Nephron (organoid): ENCODE results near the gene SH3YL1.
A peak's percentile ranks its signal among the peaks of the same experiment; 100 is the strongest.

Experiments used
- H3K27ac Mint-ChIP-seq, 3 experiments: 2 replicates each; pipeline ENCODE4 v1.8.0; 2020; ENCODE audit warnings: mixed read lengths in 3 of 3, mild to moderate bottlenecking in 2 of 3, moderate library complexity in 1 of 3
- H3K27me3 Mint-ChIP-seq: 2 replicates; pipeline ENCODE4 v1.8.0; 2021; ENCODE audit warnings: low read depth, mild to moderate bottlenecking, moderate library complexity, mixed read lengths
- H3K36me3 Mint-ChIP-seq: 2 replicates; pipeline ENCODE4 v1.8.0; 2020; ENCODE audit warnings: low read depth, mixed read lengths
- H3K4me1 Mint-ChIP-seq: 2 replicates; pipeline ENCODE4 v1.8.0; 2020; ENCODE audit warnings: mixed read lengths
- H3K4me3 Mint-ChIP-seq, 3 experiments: 2 replicates each; pipeline ENCODE4 v1.8.0; 2020; ENCODE audit warnings: mild to moderate bottlenecking in 3 of 3, mixed read lengths in 3 of 3, moderate library complexity in 2 of 3
- H3K9me3 Mint-ChIP-seq: 2 replicates; pipeline ENCODE4 v1.8.0; 2020; ENCODE audit warnings: mixed read lengths
- TF ChIP-seq, protein P1 (sequence below), 3 experiments: fragments of 200-600 bp; sonication (generic); IDR thresholded peaks; one replicate each; pipeline ENCODE4 v1.5.0; 2021; ENCODE audit warnings: antibody characterized with exemption in 3 of 3; ENCODE audit not compliant: unreplicated experiment in 3 of 3

SH3YL1 gene

DNA sequence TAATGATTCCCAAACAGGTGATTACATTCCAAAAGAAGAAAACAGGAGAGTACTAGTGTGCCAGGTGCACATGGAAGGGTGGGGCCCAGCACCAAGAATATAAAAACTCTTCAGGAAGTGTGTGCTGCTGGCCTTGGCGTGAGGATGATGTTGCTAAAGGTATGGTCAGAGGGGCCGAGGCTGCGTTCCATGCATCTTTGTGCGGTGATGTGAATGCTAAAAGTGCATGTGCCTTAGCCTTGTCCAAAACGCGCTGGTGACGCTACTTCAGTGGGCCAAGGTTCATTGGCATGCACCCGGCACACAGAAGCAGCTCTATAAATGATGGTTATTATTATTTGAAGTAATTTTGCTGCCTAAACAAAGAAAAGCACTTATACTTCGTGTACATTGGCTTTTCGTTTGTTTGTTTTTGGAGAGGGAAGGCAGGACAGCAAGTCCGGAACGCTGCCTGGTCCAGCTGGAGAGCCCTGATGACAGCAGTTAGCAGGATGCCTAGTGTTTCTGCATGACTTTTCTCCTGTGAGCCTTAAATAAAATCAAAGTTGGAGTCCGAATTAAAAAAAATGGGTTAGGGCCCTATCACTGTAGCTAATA is 21.2 kb upstream of the SH3YL1 start:
- TF ChIP-seq, protein P1, sequence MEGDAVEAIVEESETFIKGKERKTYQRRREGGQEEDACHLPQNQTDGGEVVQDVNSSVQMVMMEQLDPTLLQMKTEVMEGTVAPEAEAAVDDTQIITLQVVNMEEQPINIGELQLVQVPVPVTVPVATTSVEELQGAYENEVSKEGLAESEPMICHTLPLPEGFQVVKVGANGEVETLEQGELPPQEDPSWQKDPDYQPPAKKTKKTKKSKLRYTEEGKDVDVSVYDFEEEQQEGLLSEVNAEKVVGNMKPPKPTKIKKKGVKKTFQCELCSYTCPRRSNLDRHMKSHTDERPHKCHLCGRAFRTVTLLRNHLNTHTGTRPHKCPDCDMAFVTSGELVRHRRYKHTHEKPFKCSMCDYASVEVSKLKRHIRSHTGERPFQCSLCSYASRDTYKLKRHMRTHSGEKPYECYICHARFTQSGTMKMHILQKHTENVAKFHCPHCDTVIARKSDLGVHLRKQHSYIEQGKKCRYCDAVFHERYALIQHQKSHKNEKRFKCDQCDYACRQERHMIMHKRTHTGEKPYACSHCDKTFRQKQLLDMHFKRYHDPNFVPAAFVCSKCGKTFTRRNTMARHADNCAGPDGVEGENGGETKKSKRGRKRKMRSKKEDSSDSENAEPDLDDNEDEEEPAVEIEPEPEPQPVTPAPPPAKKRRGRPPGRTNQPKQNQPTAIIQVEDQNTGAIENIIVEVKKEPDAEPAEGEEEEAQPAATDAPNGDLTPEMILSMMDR (IDR thresholded peaks at IDR 0.05; ENCODE audit: unreplicated experiment in 3 of 3): no peak
- no peak overlapping the region for H3K27ac Mint-ChIP-seq
- H3K9me3 Mint-ChIP-seq: no peaks in the 10 kb centered on the region
- H3K4me1 Mint-ChIP-seq: peaks cover 16% of the 10 kb centered on the region
- H3K36me3 Mint-ChIP-seq: peaks cover 20% of the 10 kb centered on the region
- peak overlapping the region; percentile 54 to 73 (median 59) for H3K4me3 Mint-ChIP-seq
- H3K27me3 Mint-ChIP-seq: peaks cover 46% of the 10 kb centered on the region

GRCh38 chr2:283996-284794 is 20.4 kb upstream of the SH3YL1 start:
- TF ChIP-seq, protein P1 (IDR thresholded peaks at IDR 0.05; ENCODE audit: unreplicated experiment in 3 of 3): no peak
- Mint-ChIP-seq H3K36me3 (peaks cover 26% of the 10 kb centered on the region), H3K27ac (no peak overlapping the region), H3K27me3 (peaks cover 39% of the 10 kb centered on the region), H3K4me1 (peaks cover 14% of the 10 kb centered on the region), H3K4me3 (no peak overlapping the region), H3K9me3 (no peaks in the 10 kb centered on the region)

GRCh38 chr2:282371-283263 is 18.8 kb upstream of the SH3YL1 start:
- Mint-ChIP-seq H3K36me3 (peaks cover 41% of the 10 kb centered on the region), H3K4me1 (peaks cover 14% of the 10 kb centered on the region), H3K9me3 (no peaks in the 10 kb centered on the region), H3K27me3 (peaks cover 35% of the 10 kb centered on the region), H3K4me3 (no peak overlapping the region), H3K27ac (no peak overlapping the region)
- TF ChIP-seq, protein P1 (IDR thresholded peaks at IDR 0.05; ENCODE audit: unreplicated experiment in 3 of 3): no peak

DNA sequence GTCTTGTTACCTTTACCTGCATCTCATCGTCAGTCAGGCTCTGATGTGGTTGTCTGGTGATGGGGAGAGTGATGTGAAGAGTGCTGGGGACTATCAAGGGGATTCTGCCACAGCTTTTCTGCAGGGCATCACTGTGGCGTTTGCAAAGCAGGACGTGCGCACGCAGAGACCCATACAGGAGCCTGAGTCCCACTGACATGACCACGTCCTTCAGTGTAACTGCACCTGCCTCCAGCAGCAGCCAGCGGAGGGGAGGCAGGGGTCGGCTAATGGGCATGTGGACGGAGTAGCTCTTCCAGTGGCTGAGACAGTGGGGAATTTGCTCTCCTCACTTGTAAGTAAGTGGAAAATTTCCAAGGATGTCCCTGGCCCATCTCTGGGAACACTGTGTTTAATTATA is 17.5 kb upstream of the SH3YL1 start:
- Mint-ChIP-seq H3K27me3 (peaks cover 25% of the 10 kb centered on the region), H3K27ac (peak overlapping the region in 1 of 3 experiments; percentile 43), H3K4me1 (peaks cover 9% of the 10 kb centered on the region), H3K9me3 (no peaks in the 10 kb centered on the region), H3K36me3 (peaks cover 53% of the 10 kb centered on the region), H3K4me3 (no peak overlapping the region)
- TF ChIP-seq, protein P1 (IDR thresholded peaks at IDR 0.05; ENCODE audit: unreplicated experiment in 3 of 3): no peak

DNA sequence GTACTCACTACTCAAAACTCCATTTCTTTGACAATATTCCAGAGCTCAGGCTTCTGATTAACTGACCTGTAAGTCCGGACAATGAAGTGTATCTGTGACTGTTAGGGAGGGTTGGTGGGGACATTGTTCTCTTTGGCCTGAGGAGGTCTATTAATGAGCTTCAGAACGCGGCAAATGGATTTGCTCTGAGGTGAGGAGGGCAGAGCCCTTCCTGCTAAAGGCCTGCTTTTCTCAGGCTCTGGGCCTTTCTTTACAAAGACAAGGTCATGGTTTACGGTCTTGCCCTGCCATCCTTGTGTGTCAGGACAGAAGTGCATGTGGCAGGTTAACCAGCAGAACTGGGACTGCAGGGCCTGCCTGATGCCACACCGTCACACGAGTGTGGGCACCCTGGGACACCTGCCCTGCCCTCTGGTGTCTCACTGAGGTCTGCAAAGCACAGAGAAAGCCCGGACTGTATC is 16.8 kb upstream of the SH3YL1 start:
- peaks cover 18% of the 10 kb centered on the region for H3K27me3 Mint-ChIP-seq
- TF ChIP-seq, protein P1 (IDR thresholded peaks at IDR 0.05; ENCODE audit: unreplicated experiment in 3 of 3): no peak
- H3K4me3 Mint-ChIP-seq: no peak overlapping the region
- no peaks in the 10 kb centered on the region for H3K9me3 Mint-ChIP-seq
- H3K27ac Mint-ChIP-seq: peak overlapping the region in 1 of 3 experiments; percentile 74
- H3K36me3 Mint-ChIP-seq: peaks cover 57% of the 10 kb centered on the region
- H3K4me1 Mint-ChIP-seq: peaks cover 3% of the 10 kb centered on the region
